A673 (cell line): Measurements from ENCODE around the gene MSL1.

Experiments used
- CTCF ChIP-seq: fragments of 300-800, 200-600 bp; sonication (generic); conservative IDR thresholded peaks from 2 replicates; pipeline ENCODE4 v1.5.1; 2017; ENCODE audit warnings: low read depth, mild to moderate bottlenecking, antibody characterized with exemption, low read length, moderate library complexity, mixed read lengths
- EZH2 ChIP-seq: fragments of 200-600 bp; sonication (generic); IDR thresholded peaks from 2 replicates; pipeline ENCODE4 v1.6.1; 2017; ENCODE audit warnings: borderline replicate concordance, low read depth, mild to moderate bottlenecking, mixed read lengths, antibody characterized with exemption, low read length; ENCODE audit not compliant: poor library complexity, severe bottlenecking

GRCh38 chr17:40175928-40176753 is 54.4 kb downstream of the MSL1 start:
- TF ChIP-seq EZH2 (no peak), CTCF (no peak)
